Right atrium auricular region (tissue), 2 donors: Measurements from ENCODE around the gene INS. TPM values are rescaled to one million over a fixed set of nuclear protein-coding genes. Genes with fewer than 3 reads are reported as not detected.

ENCODE experiments used
- DNase-seq: peaks from one replicate; pipeline ENCODE4 v3.0.0-alpha.2; 2019; ENCODE audit warnings: low spot score
- H3K27ac ChIP-seq, 2 donors: fragments of 200-600 bp; sonication (generic); 1 replicate in 1 of 2; 2 replicates in 1 of 2; pipeline ENCODE4 v1.5.1; 2016 to 2019
- H3K27me3 ChIP-seq, 2 donors: fragments of 200-600 bp; sonication (generic); one replicate each; pipeline versions ENCODE4 v1.5.1 to v1.6.0; 2017 to 2019
- H3K36me3 ChIP-seq: fragments of 200-600 bp; sonication (generic); one replicate; pipeline ENCODE4 v1.5.1; 2016
- H3K4me1 ChIP-seq, 2 donors: fragments of 200-600 bp; sonication (generic); one replicate each; pipeline versions ENCODE4 v1.5.1 to v1.6.0; 2017 to 2019
- H3K4me3 ChIP-seq, 2 donors: fragments of 200-600 bp; sonication (generic); 1 replicate in 1 of 2; 2 replicates in 1 of 2; pipeline ENCODE4 v1.5.1; 2017 to 2019; ENCODE audit warnings: mild to moderate bottlenecking in 1 of 2, moderate library complexity in 1 of 2
- H3K9me3 ChIP-seq, 2 donors: fragments of 200-600 bp; sonication (generic); one replicate each; pipeline ENCODE4 v1.5.1; 2019
- CTCF ChIP-seq, 2 donors: fragments of 200-600 bp; sonication (generic); IDR thresholded peaks; one replicate each; pipeline ENCODE4 v1.5.1; 2019; ENCODE audit warnings: antibody characterized with exemption in 2 of 2
- total RNA-seq, 2 donors: library from RNA; depleted of rRNA; stranded (reverse); fragments of >200 nt; gene quantifications; one replicate each; pipeline ENCODE4 v1.1.0, GENCODE V29; 2016

INS gene
- total RNA-seq, 2 donors from 2014 or later = not detected

GRCh38 chr11:2165571-2165970 is 4.6 kb upstream of the INS start:
- no peak overlapping the region for H3K27ac ChIP-seq
- H3K27me3 ChIP-seq = no peaks in the 10 kb centered on the region
- DNase-seq = no peak
- peaks cover 0 to 16% of the 10 kb centered on the region in 2 donors for H3K4me1 ChIP-seq
- no peaks in the 10 kb centered on the region for H3K36me3 ChIP-seq
- H3K9me3 ChIP-seq = no peaks in the 10 kb centered on the region
- H3K4me3 ChIP-seq = no peak overlapping the region
- TF ChIP-seq CTCF (IDR thresholded peaks at IDR 0.05) = no peak

GRCh38 chr11:2164861-2165555 is 4.0 kb upstream of the INS start:
- TF ChIP-seq CTCF (IDR thresholded peaks at IDR 0.05) = no peak
- no peak for DNase-seq
- Histone ChIP-seq H3K9me3 (no peaks in the 10 kb centered on the region), H3K4me1 (peaks cover 0 to 16% of the 10 kb centered on the region in 2 donors), H3K36me3 (no peaks in the 10 kb centered on the region), H3K4me3 (no peak overlapping the region), H3K27me3 (no peaks in the 10 kb centered on the region), H3K27ac (no peak overlapping the region)

GRCh38 chr11:2164081-2164480 is 3.1 kb upstream of the INS start:
- H3K27ac ChIP-seq = no peak overlapping the region
- no peak for DNase-seq
- H3K36me3 ChIP-seq = no peaks in the 10 kb centered on the region
- H3K4me3 ChIP-seq = no peak overlapping the region
- H3K9me3 ChIP-seq = no peaks in the 10 kb centered on the region
- peaks cover 0 to 16% of the 10 kb centered on the region in 2 donors for H3K4me1 ChIP-seq
- TF ChIP-seq CTCF (IDR thresholded peaks at IDR 0.05) = no peak
- no peaks in the 10 kb centered on the region for H3K27me3 ChIP-seq

- Histone ChIP-seq H3K9me3 (no peaks in the 10 kb centered on the region), H3K27me3 (no peaks in the 10 kb centered on the region), H3K4me1 (peaks cover 0 to 16% of the 10 kb centered on the region in 2 donors), H3K36me3 (no peaks in the 10 kb centered on the region), H3K4me3 (no peak overlapping the region), H3K27ac (no peak overlapping the region)
- DNase-seq = no peak
- TF ChIP-seq CTCF (IDR thresholded peaks at IDR 0.05) = no peak
Measured at GRCh38 chr11:2163428-2163978, 2.5 kb upstream of the INS start.

DNA sequence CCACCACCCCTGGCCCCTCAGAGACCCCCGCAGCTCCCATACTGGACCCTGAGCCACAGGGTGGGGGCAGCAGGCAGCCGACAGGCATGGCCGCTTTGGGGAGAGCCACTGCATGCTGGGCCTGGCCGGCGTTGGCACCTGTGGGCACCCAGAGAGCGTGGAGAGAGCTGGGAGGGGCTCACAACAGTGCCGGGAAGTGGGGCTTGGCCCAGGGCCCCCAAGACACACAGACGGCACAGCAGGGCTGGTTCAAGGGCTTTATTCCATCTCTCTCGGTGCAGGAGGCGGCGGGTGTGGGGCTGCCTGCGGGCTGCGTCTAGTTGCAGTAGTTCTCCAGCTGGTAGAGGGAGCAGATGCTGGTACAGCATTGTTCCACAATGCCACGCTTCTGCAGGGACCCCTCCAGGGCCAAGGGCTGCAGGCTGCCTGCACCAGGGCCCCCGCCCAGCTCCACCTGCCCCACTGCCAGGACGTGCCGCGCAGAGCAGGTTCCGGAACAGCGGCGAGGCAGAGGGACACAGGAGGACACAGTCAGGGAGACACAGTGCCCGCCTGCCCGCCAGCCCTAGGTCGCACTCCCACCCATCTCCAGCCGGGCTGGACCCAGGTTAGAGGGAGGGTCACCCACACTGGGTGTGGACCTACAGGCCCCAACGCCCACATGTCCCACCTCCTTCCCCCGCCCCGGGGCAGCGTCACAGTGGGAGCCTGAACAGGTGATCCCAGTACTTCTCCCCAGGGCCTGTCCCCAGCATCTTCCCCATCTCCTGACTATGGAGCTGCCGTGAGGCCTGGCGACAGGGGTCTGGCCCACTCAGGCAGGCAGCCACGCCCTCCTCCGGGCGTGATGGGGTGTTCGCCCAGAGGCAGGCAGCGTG is 1.2 kb downstream of the INS start:
- TF ChIP-seq CTCF (IDR thresholded peaks at IDR 0.05) = no peak
- Histone ChIP-seq H3K4me1 (no peaks in the 10 kb centered on the region), H3K27ac (no peak overlapping the region), H3K36me3 (no peaks in the 10 kb centered on the region), H3K9me3 (no peaks in the 10 kb centered on the region), H3K27me3 (no peaks in the 10 kb centered on the region), H3K4me3 (no peak overlapping the region)
- no peak for DNase-seq
